HG03039 (cell line): ENCODE measurements around the gene MRI1.
"Not testable (repeated sequence)": the region's sequence is repeated elsewhere in the genome, so short reads cannot be mapped to it uniquely, and the experiment has no call there.

Experiments
- ATAC-seq: cut with Tn5 transposase; IDR thresholded peaks from one replicate; pipeline ENCODE4 v1.9.1; 2021; ENCODE audit warnings: mild to moderate bottlenecking, moderate library complexity; ENCODE audit not compliant: unreplicated experiment

Gene MRI1

GRCh38 chr19:13788991-13789390 is 24.7 kb downstream of the MRI1 start:
- no peak for ATAC-seq

GRCh38 chr19:13790354-13790753 is 26.0 kb downstream of the MRI1 start:
- no peak for ATAC-seq

GRCh38 chr19:13793317-13793716 is 29.0 kb downstream of the MRI1 start:
- ATAC-seq = not testable (repeated sequence)

- no peak for ATAC-seq
Observed at GRCh38 chr19:13794398-13794756, 30.1 kb downstream of the MRI1 start.

GRCh38 chr19:13794757-13795589 is 30.7 kb downstream of the MRI1 start, which contains the start of gene ZSWIM4:
ZSWIM4 (plus strand) TSS chr19:13795443; CDS start chr19:13795649, 206 bp downstream.
- peak; percentile 96 for ATAC-seq

- peak; percentile 19 for ATAC-seq
Observed at GRCh38 chr19:13795595-13796300, 31.4 kb downstream of the MRI1 start.

GRCh38 chr19:13796301-13797057 is 32.2 kb downstream of the MRI1 start:
- ATAC-seq = no peak

- no peak for ATAC-seq
Observed at GRCh38 chr19:13797058-13797440, 32.7 kb downstream of the MRI1 start.

- ATAC-seq = no peak
Observed at GRCh38 chr19:13797870-13798269, 33.5 kb downstream of the MRI1 start.

GRCh38 chr19:13799669-13800068 is 35.3 kb downstream of the MRI1 start:
- no peak for ATAC-seq

GRCh38 chr19:13803038-13803437 is 38.7 kb downstream of the MRI1 start:
- ATAC-seq = no peak

- ATAC-seq = no peak
Observed at GRCh38 chr19:13804830-13805683, 40.7 kb downstream of the MRI1 start.

GRCh38 chr19:13806728-13807127 is 42.4 kb downstream of the MRI1 start:
- ATAC-seq = no peak

GRCh38 chr19:13807421-13808021 is 43.2 kb downstream of the MRI1 start:
- no peak for ATAC-seq

- no peak for ATAC-seq
Observed at GRCh38 chr19:13808856-13809255, 44.5 kb downstream of the MRI1 start.

GRCh38 chr19:13812544-13812943 is 48.2 kb downstream of the MRI1 start:
- no peak for ATAC-seq

GRCh38 chr19:13813147-13813546 is 48.8 kb downstream of the MRI1 start:
- no peak for ATAC-seq

- ATAC-seq = no peak
Observed at GRCh38 chr19:13814550-13814949, 50.2 kb downstream of the MRI1 start.

GRCh38 chr19:13817018-13817614 is 52.8 kb downstream of the MRI1 start:
- no peak for ATAC-seq
